H1 (cell line): ENCODE measurements around the gene SLC22A3. TPM values are rescaled to one million over a fixed set of nuclear protein-coding genes. Genes with fewer than 3 reads are reported as not detected.

Source experiments
- CTCF ChIA-PET: fragments of 300-600 bp; sonication (Branson Sonifier 250); formaldehyde crosslinking; loops from one replicate; lab custom pipeline; 2021; ENCODE audit not compliant: partially characterized antibody; lab: Charles Lee
- POLR2A ChIA-PET: fragments of 300-600 bp; sonication (Branson Sonifier 250); formaldehyde crosslinking; loops from one replicate; lab custom pipeline; 2021; ENCODE audit warnings: inconsistent platforms; ENCODE audit not compliant: partially characterized antibody; lab: Charles Lee
- DNase-seq, 2 experiments: peaks; one replicate each; pipeline versions ENCODE4 v3.0.0 to v3.0.0-alpha.2; 2010 to 2022; ENCODE audit warnings: low spot score in 2 of 2, low read depth in 1 of 2, mixed read lengths in 1 of 2
- FAIRE-seq: peaks from 2 replicates; lab custom pipeline; 2011; peaks lifted over from hg19 to GRCh38; lab: Jason Lieb, UNC
- H2AFZ ChIP-seq: 2 replicates; pipeline ENCODE4 v1.8.1; 2012; ENCODE audit warnings: low read length, inconsistent platforms
- H2AK5ac ChIP-seq: 2 replicates; pipeline ENCODE4 v1.6.1; 2013; ENCODE audit warnings: low read depth, low read length
- H2BK120ac ChIP-seq: replicated peaks from 2 replicates; pipeline ENCODE3; 2013; ENCODE audit warnings: low read depth, low read length, inconsistent platforms
- H2BK12ac ChIP-seq: 2 replicates; pipeline ENCODE4 v1.6.1; 2013; ENCODE audit warnings: low read depth, low read length
- H2BK15ac ChIP-seq: 2 replicates; pipeline ENCODE4 v1.6.1; 2013; ENCODE audit warnings: low read length
- H2BK20ac ChIP-seq: 2 replicates; pipeline ENCODE4 v1.6.1; 2013; ENCODE audit warnings: low read length
- H2BK5ac ChIP-seq: 2 replicates; pipeline ENCODE4 v1.6.1; 2013; ENCODE audit warnings: low read depth, low read length
- H3K14ac ChIP-seq: 2 replicates; pipeline ENCODE4 v1.6.1; 2013; ENCODE audit warnings: inconsistent platforms; ENCODE audit not compliant: insufficient read length
- H3K18ac ChIP-seq: 2 replicates; pipeline ENCODE4 v1.6.1; 2013; ENCODE audit warnings: low read length; ENCODE audit errors: extremely low read depth
- H3K23ac ChIP-seq: 2 replicates; pipeline ENCODE4 v1.6.1; 2013; ENCODE audit warnings: inconsistent platforms; ENCODE audit not compliant: insufficient read length
- H3K23me2 ChIP-seq: 2 replicates; pipeline ENCODE4 v1.6.1; 2013; ENCODE audit warnings: low read depth, low read length
- H3K27ac ChIP-seq: 2 replicates; pipeline ENCODE4 v1.6.1; 2011; ENCODE audit warnings: low read depth, low read length, inconsistent platforms
- H3K27me3 ChIP-seq, 4 experiments: replicated peaks in 1 of 4; 1 replicate in 1 of 4; 2 replicates in 3 of 4; pipeline versions ENCODE4 v1.6.1 to v1.8.1; 2011 to 2013; ENCODE audit warnings: low read length in 3 of 4, mild to moderate bottlenecking in 3 of 4, inconsistent platforms in 2 of 4, mixed read lengths in 2 of 4, moderate library complexity in 1 of 4; ENCODE audit not compliant: control insufficient read depth in 3 of 4, insufficient read depth in 3 of 4; ENCODE audit errors: extremely low read depth in 1 of 4
- H3K36me3 ChIP-seq, 4 experiments: 2 replicates each; pipeline versions ENCODE4 v1.6.1 to v1.8.1; 2011 to 2013; ENCODE audit warnings: mild to moderate bottlenecking in 4 of 4, low read length in 3 of 4, moderate library complexity in 2 of 4, control low read depth in 1 of 4, inconsistent platforms in 1 of 4; ENCODE audit not compliant: insufficient read depth in 4 of 4, control insufficient read depth in 2 of 4
- H3K4ac ChIP-seq: replicated peaks from 2 replicates; pipeline ENCODE3; 2013; ENCODE audit warnings: low read length, low read depth, mixed read lengths, inconsistent platforms; ENCODE audit not compliant: insufficient read length
- H3K4me1 ChIP-seq, 4 experiments: replicated peaks in 1 of 4; 1 replicate in 1 of 4; 2 replicates in 3 of 4; pipeline versions ENCODE4 v1.6.1 to v1.8.1; 2011 to 2013; ENCODE audit warnings: low read length in 3 of 4, inconsistent platforms in 2 of 4, mixed read lengths in 1 of 4; ENCODE audit not compliant: insufficient read depth in 4 of 4, control insufficient read depth in 3 of 4
- H3K4me2 ChIP-seq, 2 experiments: 2 replicates each; pipeline versions ENCODE4 v1.6.1 to v1.8.1; 2011 to 2013; ENCODE audit warnings: low read depth in 2 of 2, low read length in 2 of 2, control low read depth in 1 of 2, inconsistent platforms in 1 of 2, mild to moderate bottlenecking in 1 of 2; ENCODE audit not compliant: insufficient read depth in 1 of 2
- H3K4me3 ChIP-seq, 4 experiments: fragments of 200-600, 300-600 bp in 1 of 4; sonication (generic), shearing (Covaris generic), sonication (Bioruptor Twin) in 1 of 4; 2 replicates each; pipeline versions ENCODE4 v1.5.1 to v1.8.1; 2011 to 2016; ENCODE audit warnings: low read length in 4 of 4, low read depth in 3 of 4, control low read depth in 2 of 4, inconsistent platforms in 2 of 4, mild to moderate bottlenecking in 2 of 4, mixed read lengths in 1 of 4, moderate library complexity in 1 of 4; ENCODE audit not compliant: insufficient read depth in 2 of 4; ENCODE audit errors: extremely low read depth in 1 of 4
- H3K56ac ChIP-seq: replicated peaks from 2 replicates; pipeline ENCODE3; 2013; ENCODE audit warnings: low read depth, mild to moderate bottlenecking, mixed read lengths, low read length, inconsistent platforms; ENCODE audit not compliant: insufficient read length
- H3K79me1 ChIP-seq: 2 replicates; pipeline ENCODE4 v1.6.1; 2013; ENCODE audit warnings: low read depth, low read length, control low read depth
- H3K79me2 ChIP-seq, 2 experiments: 2 replicates each; pipeline versions ENCODE4 v1.6.1 to v1.8.1; 2012 to 2013; ENCODE audit warnings: low read length in 2 of 2, mild to moderate bottlenecking in 2 of 2, inconsistent platforms in 1 of 2; ENCODE audit not compliant: insufficient read depth in 2 of 2, control insufficient read depth in 1 of 2
- H3K9ac ChIP-seq, 4 experiments: replicated peaks in 1 of 4; 1 replicate in 1 of 4; 2 replicates in 3 of 4; pipeline versions ENCODE4 v1.6.1 to v1.8.1; 2011 to 2013; ENCODE audit warnings: low read depth in 3 of 4, low read length in 3 of 4, control low read depth in 2 of 4, mild to moderate bottlenecking in 2 of 4, moderate library complexity in 2 of 4, inconsistent platforms in 1 of 4; ENCODE audit errors: extremely low read depth in 1 of 4
- H3K9me3 ChIP-seq, 2 experiments: 2 replicates each; pipeline versions ENCODE4 v1.6.1 to v1.8.1; 2012 to 2013; ENCODE audit warnings: mild to moderate bottlenecking in 2 of 2, moderate library complexity in 2 of 2, control low read depth in 1 of 2, inconsistent platforms in 1 of 2, low read depth in 1 of 2, low read length in 1 of 2, mixed read lengths in 1 of 2; ENCODE audit not compliant: insufficient read depth in 2 of 2
- H4K20me1 ChIP-seq, 2 experiments: replicated peaks in 1 of 2; 2 replicates each; pipeline versions ENCODE3 to v1.8.1; 2011 to 2013; ENCODE audit warnings: inconsistent platforms in 2 of 2, low read length in 2 of 2, mild to moderate bottlenecking in 1 of 2; ENCODE audit not compliant: insufficient read depth in 2 of 2, control insufficient read depth in 1 of 2
- H4K5ac ChIP-seq: 2 replicates; pipeline ENCODE4 v1.6.1; 2013; ENCODE audit warnings: low read length, low read depth, mixed read lengths, inconsistent platforms; ENCODE audit not compliant: insufficient read length
- H4K8ac ChIP-seq: 2 replicates; pipeline ENCODE4 v1.8.0; 2013; ENCODE audit warnings: mild to moderate bottlenecking, moderate library complexity, low read length, inconsistent platforms; ENCODE audit not compliant: insufficient read depth; ENCODE audit errors: extremely low read depth
- H4K91ac ChIP-seq: replicated peaks from 2 replicates; pipeline ENCODE3; 2013; ENCODE audit warnings: low read length, mixed read lengths, inconsistent platforms; ENCODE audit not compliant: insufficient read length
- BCL11A ChIP-seq, 2 experiments: IDR thresholded peaks; one replicate each; pipeline ENCODE4 v1.6.1; 2011; ENCODE audit warnings: low read depth in 2 of 2, low read length in 2 of 2, mild to moderate bottlenecking in 2 of 2
- CBX8 ChIP-seq: fragments of 300-800, 300-1000 bp; sonication (generic); IDR thresholded peaks from 2 replicates; pipeline ENCODE4 v1.7.1; 2016; ENCODE audit warnings: low read depth, low read length, borderline replicate concordance
- EP300 ChIP-seq, 2 experiments: IDR thresholded peaks; 1 replicate in 1 of 2; 2 replicates in 1 of 2; pipeline ENCODE4 v1.6.1; 2011 to 2012; ENCODE audit warnings: low read depth in 2 of 2, low read length in 2 of 2, mild to moderate bottlenecking in 2 of 2, borderline replicate concordance in 1 of 2, inconsistent platforms in 1 of 2, moderate library complexity in 1 of 2
- PHF8 ChIP-seq: fragments of 200-600 bp; sonication (generic); conservative IDR thresholded peaks from 2 replicates; pipeline ENCODE4 v1.7.1; 2012; ENCODE audit warnings: low read depth, mild to moderate bottlenecking, inconsistent platforms, low read length, moderate library complexity
- TCF12 ChIP-seq: IDR thresholded peaks from 2 replicates; pipeline ENCODE4 v1.6.1; 2011; ENCODE audit warnings: low read depth, mild to moderate bottlenecking, low read length
- WGBS, 2 experiments: shearing (Covaris generic) in 1 of 2; methylation state at CpG; one replicate each; pipeline versions ENCODE4 v1.1.6 to v1.1.7; 2013 to 2015; ENCODE audit warnings: low lambda C conversion rate in 2 of 2, mixed read lengths in 2 of 2, inconsistent platforms in 1 of 2, low coverage in 1 of 2, missing lambda C conversion rate in 1 of 2; ENCODE audit not compliant: insufficient replicate concordance in 2 of 2, insufficient coverage in 1 of 2, insufficient read length in 1 of 2; ENCODE audit errors: extremely low coverage in 1 of 2, missing lambda C conversion rate in 1 of 2; 5-methylcytosine and 5-hydroxymethylcytosine counted together
- polyA plus RNA-seq, 7 experiments: library from polyadenylated mRNA; depleted of rRNA in 3 of 7; stranded (reverse) in 5 of 7; unstranded in 2 of 7; fragments of >200 nt in 5 of 7; fragments of 200-250 nt in 2 of 7; gene quantifications; 1 replicate in 5 of 7; 2 replicates in 1 of 7; 4 replicates in 1 of 7; pipeline versions ENCODE4 v1.2.1 to v1.2.3, GENCODE V29; 2011 to 2013; ENCODE audit warnings: missing spikeins in 2 of 7, mixed read lengths in 2 of 7
- total RNA-seq: library from RNA; stranded (reverse); fragmentation: NEBNext Ultra II Directional; extraction: Animal tissue kit (Norgen Biotek cat#: 25700); gene quantifications from 2 replicates; pipeline ENCODE4 v1.2.1, GENCODE V29; 2021

The SLC22A3 gene
- total and polyA plus RNA-seq, 2 of the 8 experiments (the other 6 are each of a cell fraction or from before 2014, with no cell fraction given) = 1.0 to 2.9 TPM

DNA sequence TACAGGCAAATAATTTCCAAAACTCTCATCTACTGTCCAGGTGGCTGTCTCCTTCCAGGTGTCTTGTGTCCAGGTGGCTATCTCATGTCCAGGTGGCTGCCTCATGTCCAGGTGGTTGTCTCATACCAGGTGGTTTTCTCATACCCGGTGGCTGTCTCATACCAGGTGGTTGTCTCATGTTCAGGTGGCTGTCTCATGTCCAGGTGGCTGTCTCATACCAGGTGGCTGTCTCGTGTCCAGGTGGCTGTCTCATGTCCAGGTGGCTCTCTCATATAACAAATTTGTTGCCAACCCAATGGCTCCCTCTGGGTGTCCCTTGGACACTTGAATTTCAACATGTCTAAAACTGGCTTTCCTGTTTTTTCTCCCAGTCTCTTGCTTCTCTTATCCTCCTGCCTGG lies 14.3 kb upstream of the SLC22A3 start:
- Histone ChIP-seq H3K23me2 (no peaks in the 10 kb centered on the region), H3K9me3 (no peaks in the 10 kb centered on the region), H3K18ac (no peak overlapping the region), H3K79me2 (no peaks in the 10 kb centered on the region), H2BK5ac (no peak overlapping the region), H4K20me1 (no peaks in the 10 kb centered on the region), H3K4me1 (no peaks in the 10 kb centered on the region), H3K4ac (no peak overlapping the region), H2AFZ (no peak overlapping the region), H3K56ac (no peak overlapping the region), H2AK5ac (no peak overlapping the region), H3K9ac (no peak overlapping the region), H3K4me3 (no peak overlapping the region), H3K14ac (no peak overlapping the region), H4K5ac (no peak overlapping the region), H3K27me3 (no peaks in the 10 kb centered on the region), H2BK20ac (no peak overlapping the region), H2BK15ac (no peak overlapping the region), H3K27ac (no peak overlapping the region), H3K4me2 (no peak overlapping the region), H2BK12ac (no peak overlapping the region), H4K8ac (no peak overlapping the region), H4K91ac (no peak overlapping the region), H3K79me1 (no peaks in the 10 kb centered on the region), H3K36me3 (no peaks in the 10 kb centered on the region), H2BK120ac (no peak overlapping the region), H3K23ac (no peak overlapping the region)
- ChIA-PET POLR2A (no interaction called here), CTCF (no interaction called here)
- no peak for FAIRE-seq
- TF ChIP-seq CBX8 (no peak), BCL11A (IDR thresholded peaks at IDR 0.05; ENCODE audit: low read depth in 2 of 2, low read length in 2 of 2) (no peak), EP300 (IDR thresholded peaks at IDR 0.05; ENCODE audit: borderline replicate concordance in 1 of 2, low read depth in 2 of 2, low read length in 2 of 2) (no peak), TCF12 (no peak), PHF8 (no peak)
- 85% methylated on average over 2 of the region's 2 CpGs; no CpG with 5 or more reads in 1 of the 2 experiments for WGBS, 2 experiments
- DNase-seq = no peak
